DMS 273 (cell line): Measurements from ENCODE around the gene CCDC85C.

Experiments used
- DNase-seq: peaks from one replicate; lab custom pipeline; 2025; ENCODE audit not compliant: unreplicated experiment; lab: John Stamatoyannopoulos, UW

Gene CCDC85C

DNA sequence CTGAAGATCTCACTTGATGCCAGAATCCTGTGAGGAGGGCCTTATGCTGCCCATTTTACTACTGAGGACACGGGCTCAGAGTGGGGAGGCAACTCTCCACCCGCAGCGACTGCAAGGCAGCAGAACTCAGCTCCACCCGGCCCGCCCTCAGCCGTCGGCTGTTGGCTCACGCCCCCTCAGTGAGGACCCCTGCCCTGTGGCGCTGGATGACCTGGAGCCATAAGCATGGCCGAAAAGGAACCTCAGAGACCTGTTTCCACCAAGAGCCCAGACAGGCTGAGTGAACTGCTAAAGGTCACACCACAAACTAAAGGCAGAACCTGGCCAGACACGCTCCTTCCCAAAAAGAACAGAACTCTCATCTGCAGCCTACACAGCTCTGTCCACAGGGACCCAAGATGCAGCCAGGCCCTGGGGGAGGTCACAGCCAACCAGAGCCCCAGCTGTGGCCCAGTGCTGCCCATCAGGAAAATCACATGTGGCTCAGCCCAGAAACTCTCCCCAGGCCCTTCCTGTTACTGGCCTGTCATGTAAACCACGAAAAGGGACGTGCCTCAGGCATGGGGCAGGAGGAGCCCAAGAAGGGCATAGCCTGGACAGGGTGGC is 90.0 kb downstream of the CCDC85C start:
- no peak for DNase-seq

GRCh38 chr14:99513183-99513694 is 90.8 kb downstream of the CCDC85C start:
- no peak for DNase-seq

- DNase-seq: peak; percentile 39
Observed at GRCh38 chr14:99512571-99513182, 91.3 kb downstream of the CCDC85C start.

- DNase-seq: no peak
Observed at GRCh38 chr14:99512110-99512449, 91.9 kb downstream of the CCDC85C start.

GRCh38 chr14:99511421-99512109 is 92.4 kb downstream of the CCDC85C start:
- no peak for DNase-seq

DNA sequence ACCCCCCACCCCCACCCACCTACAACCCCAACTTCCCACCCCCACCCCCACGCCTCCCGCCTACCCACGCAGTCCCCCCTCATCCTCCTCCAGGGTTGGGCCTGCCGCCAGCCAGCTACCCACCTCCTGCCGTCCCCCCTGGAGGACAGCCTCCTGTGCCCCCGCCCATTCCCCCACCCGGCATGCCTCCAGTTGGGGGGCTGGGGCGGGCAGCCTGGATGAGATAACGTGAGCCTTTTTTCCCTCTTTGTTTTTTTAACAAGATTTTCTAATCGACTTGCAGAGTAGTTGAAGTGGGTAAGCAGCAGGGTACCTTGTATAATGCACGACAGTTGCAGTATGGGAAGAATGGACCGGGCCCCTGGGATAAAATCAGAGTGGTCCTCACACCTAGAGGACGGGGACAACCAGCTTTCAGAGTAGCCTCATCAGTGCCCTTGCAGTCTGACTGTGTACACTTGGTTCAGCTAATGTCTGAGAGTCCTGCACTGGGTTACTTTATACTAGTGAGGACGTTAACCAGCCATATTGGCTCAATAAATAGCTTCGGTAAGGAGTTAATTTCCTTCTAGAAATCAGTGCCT is 93.4 kb downstream of the CCDC85C start:
- DNase-seq: no peak

GRCh38 chr14:99509871-99510555 is 94.0 kb downstream of the CCDC85C start:
- no peak for DNase-seq

DNA sequence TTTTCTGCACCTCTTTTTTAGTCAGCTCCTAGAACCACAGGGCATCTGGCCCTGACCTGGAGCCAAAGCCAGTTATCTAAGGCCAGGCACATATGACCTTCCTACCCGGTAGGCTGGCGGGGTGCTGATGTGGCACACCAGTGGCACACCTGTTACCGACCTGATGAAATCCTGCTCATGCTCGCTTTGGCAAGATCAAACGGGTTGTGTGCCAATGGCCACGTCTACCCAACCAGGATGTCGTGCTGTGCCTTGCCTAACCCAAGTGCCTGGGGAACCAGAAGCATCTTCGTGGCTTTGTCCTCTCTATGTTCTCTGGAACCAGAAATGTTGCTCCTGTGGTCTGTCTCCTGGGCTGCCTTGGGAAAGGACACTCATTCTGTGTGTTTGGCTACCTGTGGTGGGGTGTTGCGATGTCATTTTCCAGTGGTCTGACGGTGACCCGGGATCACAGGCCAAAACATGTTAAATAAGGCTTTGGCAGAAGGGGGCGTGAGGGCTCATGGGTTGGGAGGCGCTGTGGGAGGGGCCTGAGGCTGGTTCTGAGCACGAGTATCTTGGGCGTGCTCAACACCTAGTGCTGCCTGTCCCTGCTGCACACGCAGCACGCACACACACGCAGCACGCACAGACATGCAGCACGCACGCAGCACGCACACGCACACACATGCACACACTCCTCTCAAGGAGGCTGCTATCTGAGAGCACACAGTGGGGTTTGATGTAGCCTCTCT is 94.9 kb downstream of the CCDC85C start:
- no peak for DNase-seq

GRCh38 chr14:99507860-99508640 is 96.0 kb downstream of the CCDC85C start:
- no peak for DNase-seq

GRCh38 chr14:99506276-99506675 is 97.7 kb downstream of the CCDC85C start:
- DNase-seq: no peak

GRCh38 chr14:99505089-99505488 is 98.9 kb downstream of the CCDC85C start:
- no peak for DNase-seq

GRCh38 chr14:99503848-99504453 is 100.1 kb downstream of the CCDC85C start:
- no peak for DNase-seq

DNA sequence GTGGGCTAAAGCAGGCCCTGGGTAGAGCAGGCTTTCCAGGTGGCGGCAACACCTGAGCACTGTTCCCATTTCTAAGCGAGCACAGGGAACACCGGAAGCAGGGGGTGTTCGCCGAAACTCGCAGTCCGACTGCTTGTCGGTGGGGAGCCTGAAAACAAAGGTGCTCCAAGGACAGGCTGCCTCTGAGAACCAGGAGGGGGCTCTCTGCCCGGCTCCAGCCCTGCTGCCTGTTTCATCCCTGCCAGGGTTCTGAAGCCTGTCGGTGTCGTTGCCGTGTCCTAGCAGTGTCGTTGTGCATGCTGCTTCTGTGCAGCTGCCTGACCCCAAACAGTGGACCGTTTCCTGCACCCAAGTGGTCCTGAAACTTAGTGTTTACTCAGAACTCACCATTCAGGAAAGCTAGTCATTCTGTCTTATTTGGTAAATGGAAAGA is 101.0 kb downstream of the CCDC85C start:
- no peak for DNase-seq

DNA sequence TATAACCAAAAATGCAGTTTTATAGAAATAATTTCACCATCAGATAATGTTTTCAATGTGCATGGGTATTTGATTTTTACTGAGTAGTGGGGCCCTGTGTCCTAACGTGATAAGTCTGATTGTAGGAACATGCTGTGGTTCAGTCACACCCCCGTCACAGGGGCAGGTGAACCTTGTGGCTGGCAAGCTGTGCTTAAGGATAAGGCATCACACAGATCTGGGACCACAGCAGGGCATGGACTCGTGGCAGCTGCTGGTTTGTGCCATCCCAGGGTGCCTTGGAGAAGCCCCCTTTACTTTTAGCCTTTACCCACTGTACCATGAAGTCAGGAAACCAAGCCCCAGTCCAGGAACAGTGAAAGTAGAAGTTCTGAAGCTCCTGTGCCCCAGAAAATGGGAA is 106.1 kb downstream of the CCDC85C start:
- DNase-seq: no peak

DNA sequence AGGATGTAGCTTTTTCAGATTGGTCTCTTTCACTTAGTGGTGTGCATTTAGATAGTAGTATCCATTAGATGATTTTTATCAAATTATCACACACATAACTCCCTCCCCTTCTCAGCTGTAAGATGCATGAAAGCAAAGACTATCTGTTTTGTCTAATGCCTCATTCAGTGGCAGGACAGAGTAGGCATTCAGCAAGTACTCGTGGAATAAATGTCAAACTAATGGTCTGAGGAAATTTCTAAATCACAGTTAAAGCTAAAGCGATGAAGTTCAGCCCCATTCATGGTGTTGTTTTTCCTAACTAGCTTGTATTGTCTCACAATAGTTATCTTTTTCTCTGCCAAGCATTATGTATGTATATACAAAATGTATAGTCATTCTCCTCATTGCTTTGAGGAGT is 106.7 kb downstream of the CCDC85C start:
- no peak for DNase-seq

DNA sequence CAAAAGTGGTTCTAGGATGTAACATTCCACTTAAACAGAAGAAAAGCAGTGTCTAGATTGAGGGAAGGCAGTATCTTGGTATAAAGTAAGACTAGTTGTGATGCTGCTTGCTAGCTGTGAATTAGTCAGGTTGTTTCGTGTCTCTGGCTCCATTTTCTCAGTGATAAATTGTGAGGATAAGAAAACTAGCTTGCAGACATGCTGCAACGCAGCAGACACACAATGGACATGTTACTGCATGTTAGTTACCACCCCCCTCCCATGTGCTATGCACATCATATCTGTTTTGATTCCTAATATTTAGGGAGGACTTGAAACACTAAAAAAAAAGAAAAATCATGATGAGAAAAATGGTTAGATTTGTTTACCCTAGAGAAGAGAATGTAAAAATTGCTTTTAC is 119.9 kb downstream of the CCDC85C start:
- DNase-seq: no peak

- peak; percentile 60 for DNase-seq
Observed at GRCh38 chr14:99481745-99482099, 122.3 kb downstream of the CCDC85C start.

GRCh38 chr14:99480917-99481744 is 122.9 kb downstream of the CCDC85C start, which contains the start of gene CCNK:
CCNK (plus strand) TSS chr14:99481409; CDS start chr14:99492678, 11,269 bp downstream.
- peak; percentile 100 for DNase-seq
